Stimulated activated CD4-positive, alpha-beta T cell treated with anti-CD3 and anti-CD28 coated beads, Interleukin-4, amount 100 ng/mL, for 1 hour (primary cell): Measurements from ENCODE around the gene LNP1.

Experiments used
- DNase-seq: peaks from one replicate; pipeline ENCODE4 v3.0.0-alpha.2; 2020

LNP1 gene

DNA sequence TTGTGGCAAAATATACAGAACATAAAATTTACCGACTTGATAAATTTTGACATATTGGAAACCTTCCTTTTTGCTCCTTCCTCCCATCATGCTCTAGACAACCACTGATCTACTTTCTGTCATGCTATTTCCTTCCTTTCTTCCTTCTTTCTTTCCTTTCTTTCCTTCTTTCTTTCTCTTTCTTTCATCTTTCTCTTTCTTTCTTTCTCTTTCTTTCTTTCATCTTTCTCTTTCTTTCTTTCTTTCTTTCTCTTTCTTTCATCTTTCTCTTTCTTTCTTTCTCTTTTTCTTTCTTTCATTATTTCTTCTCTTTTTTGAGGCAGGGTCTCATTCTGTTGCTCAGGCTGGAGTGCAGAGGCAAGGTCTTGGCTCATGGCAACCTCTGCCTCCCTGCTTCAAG is 82.2 kb downstream of the LNP1 start:
- no peak for DNase-seq

DNA sequence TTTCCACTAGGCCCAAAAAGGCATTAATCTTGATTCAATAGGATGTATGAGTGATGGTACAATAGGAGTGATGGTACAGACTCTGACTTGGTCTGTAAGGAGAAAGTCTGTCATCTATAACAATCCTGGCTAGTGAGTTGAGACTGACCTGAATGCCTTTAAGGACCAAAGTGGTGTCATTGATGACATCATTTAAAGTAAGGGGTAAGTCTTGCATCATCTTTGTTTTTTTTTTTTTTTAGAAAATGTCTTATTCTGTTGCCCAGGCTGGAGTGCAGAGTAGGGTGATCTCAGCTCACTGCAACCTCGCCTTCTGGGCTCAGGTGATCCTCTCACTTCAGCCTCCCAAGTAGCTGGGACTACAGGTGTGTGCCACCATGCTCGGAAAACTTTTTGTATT is 85.5 kb downstream of the LNP1 start:
- no peak for DNase-seq

DNA sequence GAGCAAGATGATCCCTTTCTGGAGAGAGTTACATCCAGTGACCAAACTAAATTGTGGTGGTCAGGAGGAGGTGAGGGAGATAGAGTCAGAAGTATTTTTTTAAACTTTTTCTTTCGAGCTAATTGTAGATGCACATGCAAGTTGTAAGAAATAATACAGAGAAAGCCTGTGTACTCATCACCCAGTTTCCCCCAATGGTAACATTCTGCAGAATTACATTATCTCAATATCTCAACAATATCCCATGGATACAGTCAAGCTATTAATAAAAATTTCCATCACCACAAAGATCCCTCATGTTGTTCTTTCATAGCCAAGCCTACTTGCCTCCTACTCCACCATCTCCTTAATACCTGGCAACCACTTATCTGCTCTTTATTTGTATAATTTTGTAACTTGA is 87.8 kb downstream of the LNP1 start:
- no peak for DNase-seq

DNA sequence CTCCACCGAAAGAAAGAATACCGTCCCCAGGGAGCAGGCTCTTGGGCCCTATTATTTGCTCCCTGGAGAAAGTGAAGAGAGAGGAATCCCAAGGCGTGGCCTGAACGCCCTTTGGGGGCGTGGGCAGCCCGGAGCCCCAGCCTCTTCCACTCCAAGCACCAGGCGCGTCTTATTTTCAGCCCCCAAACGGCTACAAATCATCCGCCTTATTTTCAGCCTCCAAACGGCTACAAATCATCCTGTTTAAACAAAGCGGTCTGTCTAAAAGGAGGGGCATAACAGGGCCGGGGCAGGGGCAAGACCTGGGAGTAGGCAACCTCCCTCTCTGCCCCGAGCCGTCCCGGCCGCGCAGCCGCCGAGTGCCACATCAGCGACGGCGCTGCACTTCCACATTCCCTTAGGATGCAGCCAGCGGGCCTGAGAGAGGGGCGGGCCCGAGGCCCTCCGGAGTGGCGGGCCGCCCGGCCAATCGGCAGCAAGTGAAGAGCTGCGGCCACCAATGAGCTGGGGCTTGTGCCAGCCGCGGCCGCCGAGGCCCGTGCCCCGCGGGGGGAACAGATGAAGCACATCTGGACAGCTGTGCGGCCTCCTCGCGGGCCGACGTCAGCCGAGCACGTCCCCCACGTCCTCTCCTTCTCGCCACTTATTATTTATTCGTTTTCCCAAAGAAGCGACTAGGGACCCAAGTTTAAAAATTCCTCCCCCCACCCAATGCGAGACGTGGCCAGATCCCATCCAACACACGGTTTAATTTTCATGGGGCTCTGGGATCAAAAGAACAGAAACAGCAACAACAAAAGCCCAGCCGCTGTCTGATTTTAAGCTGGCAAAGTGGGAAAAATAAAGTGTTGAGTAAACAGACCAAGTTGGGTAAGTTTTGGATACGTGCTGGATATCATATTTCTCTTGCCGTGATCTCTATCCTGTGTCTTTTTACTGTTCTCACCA is 91.0 kb downstream of the LNP1 start, which contains the start of gene TMEM45A:
Gene TMEM45A (plus strand): TSS at position 561 of the 948 bp plus-strand sequence. CDS start 62,593 bp downstream, outside the sequence.
- DNase-seq, result peak; percentile 81

DNA sequence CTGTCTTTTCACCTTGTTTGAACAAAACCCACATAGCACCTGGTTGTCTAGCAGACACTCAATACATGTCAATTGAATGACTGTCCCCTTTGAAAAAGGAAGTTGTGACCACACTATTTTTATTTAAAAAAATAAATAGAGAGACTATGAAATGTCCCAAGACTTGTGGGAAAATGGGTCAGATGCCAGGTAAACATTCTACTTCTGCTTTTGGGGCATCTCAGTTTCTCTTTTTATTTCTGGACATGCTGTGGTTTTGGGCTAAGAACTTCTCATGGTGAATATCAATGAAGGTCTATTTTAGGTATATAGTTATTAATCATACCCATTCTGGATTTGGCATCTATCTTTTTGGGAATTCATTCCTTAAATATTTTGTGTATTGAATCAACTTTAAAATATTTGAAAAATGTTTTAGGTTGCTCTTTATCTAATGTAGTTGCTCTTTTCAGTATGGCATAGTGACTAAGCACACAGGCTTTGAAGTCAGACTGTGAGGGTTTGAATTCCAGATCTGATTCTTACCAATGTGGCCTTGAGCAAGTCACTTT is 95.4 kb downstream of the LNP1 start:
- no peak for DNase-seq

DNA sequence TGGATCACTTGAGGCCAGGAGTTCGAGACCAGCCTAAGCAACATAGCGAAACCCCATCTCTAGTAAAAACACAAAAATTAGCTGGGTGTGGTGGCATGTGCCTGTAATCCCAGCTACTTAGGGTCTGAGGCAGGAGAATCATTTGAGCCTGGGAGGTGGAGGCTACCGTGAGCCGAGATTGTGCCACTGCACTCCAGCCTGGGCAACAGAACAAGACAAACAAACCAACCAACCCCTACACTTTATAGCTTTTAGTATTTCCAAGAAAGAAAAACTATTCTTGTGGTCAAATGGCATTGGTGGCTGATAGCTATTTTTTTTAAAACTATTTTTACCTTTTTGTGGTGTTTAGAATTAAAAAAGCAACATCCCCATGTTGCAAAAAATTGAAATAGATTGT is 98.3 kb downstream of the LNP1 start:
- DNase-seq, result no peak

DNA sequence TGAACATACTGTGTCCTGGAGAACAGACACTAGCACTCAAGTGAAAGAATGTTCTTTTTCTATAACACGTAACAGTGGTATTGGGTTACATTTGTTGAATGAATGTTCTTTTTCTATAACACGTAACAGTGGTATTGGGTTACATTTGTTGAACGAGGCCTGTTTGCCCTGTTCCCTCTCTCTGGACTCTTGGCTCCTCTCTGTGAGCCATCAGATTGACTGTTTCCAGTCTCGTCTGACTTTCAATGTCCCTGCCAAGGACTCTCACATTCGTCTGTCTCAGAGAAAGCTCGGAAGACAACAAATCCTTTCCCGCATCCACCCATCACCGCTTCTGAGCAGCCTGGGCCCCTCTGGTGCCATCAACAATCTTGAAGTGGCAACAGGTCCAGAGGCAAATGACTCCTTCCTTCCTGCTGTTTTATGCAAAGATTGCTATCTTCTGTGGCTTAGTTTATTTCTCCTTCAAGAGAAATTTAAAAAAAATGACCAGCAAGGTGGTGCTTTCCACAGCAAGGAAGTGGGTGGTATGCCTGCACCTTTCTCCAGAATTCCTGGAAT is 99.1 kb downstream of the LNP1 start:
- no peak for DNase-seq

DNA sequence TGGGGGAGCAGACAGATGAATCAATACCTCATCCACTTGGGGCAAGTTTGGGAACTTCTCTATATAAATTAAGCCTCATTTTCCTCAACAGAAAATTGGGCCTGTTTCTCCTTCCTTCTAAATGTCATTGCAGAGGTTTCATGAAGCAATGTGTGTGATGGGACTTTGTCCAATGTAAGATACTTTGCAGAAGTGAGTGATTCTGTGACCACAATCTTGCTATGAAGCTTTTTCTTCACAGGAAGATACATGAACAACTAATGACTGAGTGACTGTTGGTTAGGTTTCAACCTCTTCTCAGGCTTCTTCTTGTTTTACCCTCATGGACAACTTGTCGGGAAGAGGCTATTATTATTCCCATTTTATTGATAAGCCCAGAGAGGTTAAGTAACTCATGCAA is 102.1 kb downstream of the LNP1 start:
- DNase-seq, result no peak
